ENCODE results near the gene PRKCI. TPM values are rescaled to one million over a fixed set of nuclear protein-coding genes. Genes with fewer than 3 reads are reported as not detected.

The PRKCI gene
- total RNA-seq, 2 experiments from 2014 or later, result 17.4 to 21.3 TPM

DNA sequence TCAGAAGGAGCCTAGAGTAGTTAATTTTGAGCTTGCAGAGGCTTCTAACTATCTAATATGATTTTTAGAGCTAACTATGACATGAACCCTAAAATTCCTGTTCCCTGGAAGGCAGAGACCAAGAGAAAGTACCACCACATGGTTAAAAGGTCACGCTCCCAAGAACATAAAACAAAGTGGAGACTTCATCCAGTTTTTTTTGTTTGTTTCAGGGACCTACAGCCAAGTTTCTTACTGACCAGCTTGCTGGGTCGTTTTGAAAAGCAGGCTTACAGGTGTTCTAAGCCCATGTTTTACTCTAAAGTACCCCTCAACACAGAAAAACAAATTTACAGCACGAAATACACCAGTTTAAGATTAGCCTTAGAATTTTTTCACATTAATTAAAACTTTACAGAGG lies 95.7 kb downstream of the PRKCI start:
- no peaks in the 10 kb centered on the region for H3K27me3 Mint-ChIP-seq
- no peaks in the 10 kb centered on the region for H3K36me3 Mint-ChIP-seq (ENCODE audit: low read depth)
- ATAC-seq, result no peak
- CTCF ChIA-PET, result interaction anchor here (1.3 kb wide), 1 partner anchor 96 kb away, joined by 5 read pairs; no protein-coding TSS in a partner anchor
- no peaks in the 10 kb centered on the region for H3K9me3 Mint-ChIP-seq
- no peaks in the 10 kb centered on the region for H3K4me1 Mint-ChIP-seq (ENCODE audit: low read depth)
- TF ChIP-seq, protein P1, sequence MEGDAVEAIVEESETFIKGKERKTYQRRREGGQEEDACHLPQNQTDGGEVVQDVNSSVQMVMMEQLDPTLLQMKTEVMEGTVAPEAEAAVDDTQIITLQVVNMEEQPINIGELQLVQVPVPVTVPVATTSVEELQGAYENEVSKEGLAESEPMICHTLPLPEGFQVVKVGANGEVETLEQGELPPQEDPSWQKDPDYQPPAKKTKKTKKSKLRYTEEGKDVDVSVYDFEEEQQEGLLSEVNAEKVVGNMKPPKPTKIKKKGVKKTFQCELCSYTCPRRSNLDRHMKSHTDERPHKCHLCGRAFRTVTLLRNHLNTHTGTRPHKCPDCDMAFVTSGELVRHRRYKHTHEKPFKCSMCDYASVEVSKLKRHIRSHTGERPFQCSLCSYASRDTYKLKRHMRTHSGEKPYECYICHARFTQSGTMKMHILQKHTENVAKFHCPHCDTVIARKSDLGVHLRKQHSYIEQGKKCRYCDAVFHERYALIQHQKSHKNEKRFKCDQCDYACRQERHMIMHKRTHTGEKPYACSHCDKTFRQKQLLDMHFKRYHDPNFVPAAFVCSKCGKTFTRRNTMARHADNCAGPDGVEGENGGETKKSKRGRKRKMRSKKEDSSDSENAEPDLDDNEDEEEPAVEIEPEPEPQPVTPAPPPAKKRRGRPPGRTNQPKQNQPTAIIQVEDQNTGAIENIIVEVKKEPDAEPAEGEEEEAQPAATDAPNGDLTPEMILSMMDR (IDR thresholded peaks at IDR 0.05), result no peak
- no peak overlapping the region for H3K4me3 Mint-ChIP-seq
- no peak overlapping the region for H3K27ac Mint-ChIP-seq
- no peak for DNase-seq
- intact Hi-C loops (cut with micrococcal nuclease), result no loop called here
- POLR2A ChIA-PET, result no interaction called here

DNA sequence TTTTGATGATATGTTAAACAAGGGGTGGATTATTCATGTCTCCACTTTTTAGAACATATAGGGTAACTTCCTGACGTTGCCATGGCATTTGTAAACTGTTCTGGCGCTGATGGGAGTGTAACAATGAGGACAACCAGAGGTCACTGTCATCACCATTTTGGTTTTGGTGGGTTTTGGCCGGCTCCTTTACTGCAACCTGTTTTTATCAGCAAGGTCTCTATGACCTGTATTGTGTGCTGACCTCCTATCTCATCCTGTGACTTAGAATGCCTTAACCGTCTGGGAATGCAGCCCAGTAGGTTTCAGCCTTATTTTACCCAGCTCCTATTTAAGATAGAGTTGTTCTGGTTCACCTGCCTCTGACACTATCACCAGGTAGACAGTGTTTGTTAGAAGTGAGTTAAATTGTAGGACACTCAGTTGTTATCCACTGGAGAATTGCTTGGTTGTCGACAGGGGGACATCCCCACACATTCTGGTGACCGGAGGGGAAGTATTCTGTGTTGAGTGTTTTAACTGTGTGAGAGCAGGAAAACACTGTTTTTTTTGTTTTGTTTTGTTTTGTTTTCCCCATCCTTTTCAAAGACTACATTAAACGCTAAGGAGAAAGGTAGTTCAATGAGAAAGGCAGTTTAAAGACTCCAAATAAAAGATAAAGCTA lies 98.4 kb downstream of the PRKCI start:
- ChIA-PET POLR2A (no interaction called here), CTCF (interaction anchor here (0.9 kb wide), 1 partner anchor 37 kb away, joined by 3 read pairs; the partner anchor contains the start of gene SKIL)
- Mint-ChIP-seq H3K36me3 (ENCODE audit: low read depth) (no peaks in the 10 kb centered on the region), H3K27me3 (peaks cover 2% of the 10 kb centered on the region), H3K9me3 (no peaks in the 10 kb centered on the region), H3K4me3 (no peak overlapping the region), H3K27ac (no peak overlapping the region), H3K4me1 (ENCODE audit: low read depth) (no peaks in the 10 kb centered on the region)
- TF ChIP-seq, protein P1 (IDR thresholded peaks at IDR 0.05), result no peak
- intact Hi-C loops (cut with micrococcal nuclease), result no loop called here
- no peak for ATAC-seq
- no peak for DNase-seq

DNA sequence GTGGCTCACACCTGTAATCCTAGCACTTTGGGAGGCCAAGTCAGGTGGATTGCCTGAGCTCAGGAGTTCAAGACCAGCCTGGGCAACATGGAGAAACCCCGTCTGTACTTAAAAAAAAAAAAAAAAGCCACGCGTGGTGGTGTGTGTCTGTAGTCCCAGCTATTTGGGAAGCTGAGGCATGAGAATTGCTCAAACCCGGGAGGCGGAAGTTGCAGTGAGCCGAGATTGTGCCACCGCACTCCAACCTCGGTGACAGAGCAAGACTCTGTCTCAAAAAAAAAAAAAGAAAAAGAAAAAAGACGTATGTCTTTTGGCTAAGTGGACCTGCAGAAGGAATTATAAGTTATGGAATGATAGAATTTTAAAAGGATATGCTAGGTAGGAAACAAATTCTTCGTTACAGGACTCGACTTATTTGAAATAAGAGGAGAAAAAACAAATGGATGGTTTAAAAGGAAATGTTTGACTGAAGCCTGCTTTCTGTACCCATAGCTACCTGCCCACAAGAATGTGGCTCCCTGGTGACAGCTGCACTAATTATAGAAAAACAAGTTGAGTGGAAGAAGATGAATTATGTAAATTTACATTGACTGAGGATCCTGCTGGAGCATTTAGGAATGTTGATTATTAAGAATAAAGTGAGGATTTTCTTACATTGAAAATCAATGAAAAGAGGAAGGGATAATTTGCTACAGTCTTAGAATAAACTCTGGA lies 99.3 kb downstream of the PRKCI start:
- TF ChIP-seq, protein P1 (IDR thresholded peaks at IDR 0.05), result no peak
- no peaks in the 10 kb centered on the region for H3K9me3 Mint-ChIP-seq
- no peak overlapping the region for H3K27ac Mint-ChIP-seq
- H3K36me3 Mint-ChIP-seq (ENCODE audit: low read depth), result no peaks in the 10 kb centered on the region
- ATAC-seq (no peak), DNase-seq (no peak)
- intact Hi-C loops (cut with micrococcal nuclease), result no loop called here
- no peaks in the 10 kb centered on the region for H3K4me1 Mint-ChIP-seq (ENCODE audit: low read depth)
- CTCF ChIA-PET, result interaction anchor here (0.9 kb wide), 1 partner anchor 36 kb away, joined by 3 read pairs; the partner anchor contains the start of gene SKIL
- peaks cover 2% of the 10 kb centered on the region for H3K27me3 Mint-ChIP-seq
- H3K4me3 Mint-ChIP-seq, result no peak overlapping the region
- POLR2A ChIA-PET, result no interaction called here

DNA sequence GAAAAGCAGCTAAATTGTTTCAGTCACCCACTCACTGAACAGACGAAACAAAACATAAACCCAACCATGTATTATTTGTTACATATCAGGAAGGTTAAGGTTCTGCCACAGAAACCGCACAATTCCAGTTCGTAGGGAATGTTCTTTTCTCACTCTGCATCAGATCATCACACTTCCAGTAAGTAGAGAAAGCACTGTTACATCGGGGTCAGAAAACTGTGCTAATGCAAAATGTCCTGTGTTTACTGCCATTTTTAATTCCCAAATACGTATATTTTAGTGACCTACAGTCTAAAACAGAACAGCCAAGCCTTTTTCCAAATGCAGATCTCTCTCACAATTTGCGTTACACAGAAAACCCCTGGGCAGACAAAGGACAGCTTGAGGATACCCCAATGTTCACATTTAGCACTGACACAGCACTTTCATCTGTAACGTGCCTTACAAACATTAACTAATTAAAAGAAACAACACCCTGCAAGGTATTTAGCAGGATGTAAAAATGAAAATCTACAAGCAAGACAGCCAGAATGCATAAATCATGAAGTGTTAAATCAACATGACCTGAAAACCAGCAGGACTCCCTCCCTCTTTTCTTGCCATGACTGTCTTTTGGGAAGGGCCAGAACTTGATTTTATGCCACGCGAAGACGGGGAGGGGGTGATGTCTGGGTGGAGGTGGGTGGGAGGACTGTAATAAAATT lies 100.5 kb downstream of the PRKCI start:
- POLR2A ChIA-PET, result interaction anchor here (0.7 kb wide), 1 partner anchor 312 kb away, joined by 4 read pairs; no protein-coding TSS in a partner anchor
- H3K36me3 Mint-ChIP-seq (ENCODE audit: low read depth), result no peaks in the 10 kb centered on the region
- H3K4me3 Mint-ChIP-seq, result no peak overlapping the region
- no peaks in the 10 kb centered on the region for H3K9me3 Mint-ChIP-seq
- intact Hi-C loops (cut with micrococcal nuclease), result no loop called here
- H3K27me3 Mint-ChIP-seq, result peaks cover 2% of the 10 kb centered on the region
- no peak for DNase-seq
- TF ChIP-seq, protein P1 (IDR thresholded peaks at IDR 0.05), result no peak
- CTCF ChIA-PET, result no interaction called here
- H3K4me1 Mint-ChIP-seq (ENCODE audit: low read depth), result no peaks in the 10 kb centered on the region
- no peak for ATAC-seq
- no peak overlapping the region for H3K27ac Mint-ChIP-seq
